Activated T-cell treated with anti-CD3 and anti-CD28 coated beads for 1 hour (primary cell): ENCODE data around the gene FMN2.
"Not testable (repeated sequence)": the region's sequence is repeated elsewhere in the genome, so short reads cannot be mapped to it uniquely, and the experiment has no call there.

Experiments used
- DNase-seq: peaks from one replicate; pipeline ENCODE4 v3.0.0-alpha.2; 2020; ENCODE audit warnings: low read depth

The FMN2 gene

GRCh38 chr1:240254778-240255291 is 163.2 kb downstream of the FMN2 start:
- no peak for DNase-seq

- DNase-seq = no peak
These were observed 164.2 kb downstream of the FMN2 start for GRCh38 chr1:240255922-240256321.

DNA sequence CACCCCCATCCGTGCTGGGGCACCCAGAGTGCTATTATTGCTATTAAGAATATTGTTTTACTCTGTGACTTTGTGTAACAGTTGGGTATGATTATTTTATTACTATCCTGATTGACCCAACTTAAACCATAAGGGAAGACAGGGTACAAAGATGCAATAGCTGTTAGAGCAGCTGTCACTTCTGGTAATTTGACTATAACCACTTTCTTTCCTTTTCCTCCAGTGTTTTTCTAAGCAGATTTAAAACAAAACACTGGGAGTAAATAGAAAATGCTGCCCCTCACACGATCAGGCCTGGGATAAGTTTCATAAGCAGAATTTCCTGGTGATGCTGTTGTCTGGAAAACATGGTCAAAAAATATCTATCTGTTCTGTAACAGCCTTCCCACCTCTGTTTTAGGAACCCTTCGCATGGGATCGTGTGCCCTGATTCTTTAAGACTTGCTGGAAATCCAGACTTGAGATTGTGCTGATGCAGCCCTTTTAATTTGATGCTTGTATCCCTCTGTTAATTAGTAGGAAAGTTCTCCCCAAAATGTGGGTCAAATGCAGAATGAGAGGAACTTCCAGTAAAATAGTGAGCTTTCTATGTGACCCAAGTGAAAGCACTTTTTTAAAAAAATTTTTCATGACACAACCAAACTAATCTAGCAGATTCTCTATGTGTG is 165.3 kb downstream of the FMN2 start:
- DNase-seq = no peak

DNA sequence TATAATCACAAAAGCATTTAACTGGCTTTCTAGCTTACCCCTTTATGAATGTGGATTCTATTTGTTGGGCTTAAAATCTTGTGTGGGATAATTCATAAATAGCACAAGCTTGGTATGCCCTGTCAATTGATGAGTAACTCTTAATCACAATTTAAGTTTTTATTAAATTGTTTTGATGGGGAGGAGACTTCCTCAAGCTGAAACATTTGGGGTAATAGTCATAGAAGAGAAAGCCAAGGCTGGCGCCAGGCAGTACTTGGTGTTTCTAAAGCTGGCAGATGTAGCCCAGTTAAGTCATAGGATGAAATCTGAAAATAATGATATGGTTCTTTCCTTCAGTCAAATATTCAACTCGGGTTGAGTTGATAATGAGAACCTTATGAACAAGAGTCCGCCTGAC is 167.2 kb downstream of the FMN2 start:
- no peak for DNase-seq

GRCh38 chr1:240264494-240264893 is 172.8 kb downstream of the FMN2 start:
- DNase-seq = not testable (repeated sequence)

GRCh38 chr1:240271081-240271480 is 179.4 kb downstream of the FMN2 start:
- DNase-seq = no peak

DNA sequence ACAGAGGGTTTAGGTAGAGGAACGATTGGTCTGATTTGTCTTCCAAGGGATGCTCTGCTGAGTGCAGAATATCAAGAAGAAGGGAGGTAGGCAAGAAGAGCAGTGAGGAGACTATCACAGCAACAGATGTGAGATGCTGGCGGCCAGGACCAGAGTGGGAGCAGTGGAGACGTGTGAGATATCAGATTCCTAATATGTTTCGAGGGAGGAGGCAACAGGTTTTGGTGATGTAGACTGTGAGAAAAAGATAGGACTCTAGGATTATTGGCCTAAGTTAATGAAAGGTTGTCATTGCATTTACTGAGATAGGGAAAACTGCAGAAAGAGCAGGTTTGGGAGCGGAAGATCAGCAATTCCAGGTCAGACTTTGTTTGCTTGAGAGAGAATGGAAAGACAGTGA is 182.9 kb downstream of the FMN2 start:
- DNase-seq = no peak

DNA sequence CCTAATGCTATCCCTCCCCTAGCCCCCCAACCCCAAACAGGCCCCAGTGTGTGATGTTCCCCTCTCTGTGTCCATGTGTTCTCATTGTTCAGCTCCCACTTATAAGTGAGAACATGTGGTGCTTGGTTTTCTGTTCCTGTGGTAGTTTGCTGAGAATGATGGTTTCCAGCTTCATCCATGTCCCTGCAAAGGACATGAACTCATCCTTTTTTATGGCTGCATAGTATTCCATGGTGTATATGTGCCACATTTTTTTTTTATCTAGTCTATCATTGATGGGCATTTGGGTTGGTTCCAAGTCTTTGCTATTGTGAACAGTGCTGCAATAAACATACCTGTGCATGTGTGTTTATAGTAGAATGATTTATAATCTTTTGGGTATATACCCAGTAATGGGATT is 183.5 kb downstream of the FMN2 start:
- not testable (repeated sequence) for DNase-seq

DNA sequence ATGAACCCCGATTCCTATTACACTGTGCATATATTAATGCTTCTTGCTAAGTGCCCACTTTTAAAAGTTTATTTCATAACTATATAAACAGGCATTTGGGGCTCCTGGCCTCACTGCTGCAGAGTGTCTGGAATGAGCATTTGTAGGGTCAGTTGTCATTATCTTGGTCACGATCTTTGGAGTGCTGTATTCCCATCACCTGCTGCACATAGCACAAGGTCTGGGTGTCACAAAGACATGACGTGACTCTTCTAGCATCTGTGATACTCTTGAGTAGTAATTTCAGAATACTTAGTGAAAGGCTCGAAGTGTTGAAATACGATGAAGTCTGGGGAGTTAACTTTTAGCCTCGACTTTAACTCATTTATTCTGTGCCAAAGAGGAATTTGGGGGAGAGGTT is 186.4 kb downstream of the FMN2 start:
- DNase-seq = no peak

DNA sequence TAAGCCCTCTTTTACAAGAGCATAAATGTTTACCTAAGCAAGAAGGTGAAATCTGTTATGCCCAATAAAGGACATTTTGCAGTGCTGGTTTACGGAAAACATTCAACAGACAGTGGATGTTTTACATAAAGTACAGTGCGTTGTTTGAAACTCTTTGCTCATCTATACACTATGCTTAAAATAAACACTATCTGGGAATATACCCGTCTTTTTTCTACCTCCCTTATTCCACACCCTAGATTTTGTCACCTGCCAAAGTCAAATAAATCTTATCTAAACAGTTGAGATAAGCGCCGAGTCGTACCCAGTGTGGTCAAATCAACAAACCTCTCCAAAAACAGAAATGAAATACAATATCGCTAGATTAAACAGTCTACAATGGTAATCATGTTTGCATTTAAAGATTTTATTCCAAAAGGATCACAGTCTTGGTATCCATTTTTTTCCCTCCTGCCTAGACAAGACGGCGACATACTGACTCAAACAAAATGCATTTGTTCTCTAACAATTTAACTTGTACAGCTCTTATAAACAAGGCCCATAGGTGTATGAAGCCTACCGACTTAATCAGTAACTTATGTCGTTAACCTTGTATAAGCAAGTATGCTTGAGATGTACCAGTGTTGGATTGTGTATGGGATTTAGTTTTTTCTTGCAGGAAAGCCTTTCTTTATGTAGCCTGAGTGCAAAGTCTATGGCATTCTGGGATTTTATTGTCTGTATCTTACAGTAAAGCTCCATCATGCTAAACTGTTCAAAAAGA is 189.1 kb downstream of the FMN2 start:
- no peak for DNase-seq

DNA sequence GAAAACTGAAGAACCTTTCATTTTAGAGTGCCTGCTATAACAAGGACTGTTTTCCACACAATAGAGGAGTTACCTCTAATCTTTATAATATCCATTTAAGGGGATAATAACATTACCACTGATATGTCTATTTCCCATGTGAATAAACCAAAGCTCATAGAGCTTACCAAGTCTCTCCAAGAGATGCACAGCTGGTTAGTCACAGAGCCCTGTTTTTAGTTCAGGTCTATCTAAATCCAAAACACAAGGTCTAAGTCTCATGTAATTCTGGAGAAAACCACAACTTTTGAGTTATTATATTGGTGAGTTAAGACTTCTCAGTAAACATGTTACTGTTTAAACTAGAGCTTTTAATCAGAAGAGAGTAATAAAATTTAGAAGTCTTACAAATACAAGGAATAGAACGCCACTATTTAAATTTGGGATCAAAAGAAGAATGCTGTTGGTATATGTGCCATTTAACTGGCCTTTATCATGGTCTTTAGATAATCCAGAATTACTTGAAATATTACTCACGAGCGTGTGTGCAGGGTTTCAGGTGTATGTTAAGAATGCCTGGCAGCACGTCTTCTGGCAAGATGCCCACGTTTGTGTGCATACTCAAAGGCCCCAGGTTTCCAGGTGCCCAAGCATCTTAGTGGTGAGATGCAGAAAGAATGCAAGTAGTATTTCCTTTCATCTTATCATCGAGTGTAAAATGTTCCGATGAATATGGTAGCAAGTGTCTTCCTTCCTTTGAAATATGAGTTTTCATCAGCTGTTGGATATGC is 190.6 kb downstream of the FMN2 start:
- no peak for DNase-seq

GRCh38 chr1:240284656-240285414 is 193.2 kb downstream of the FMN2 start:
- no peak for DNase-seq

DNA sequence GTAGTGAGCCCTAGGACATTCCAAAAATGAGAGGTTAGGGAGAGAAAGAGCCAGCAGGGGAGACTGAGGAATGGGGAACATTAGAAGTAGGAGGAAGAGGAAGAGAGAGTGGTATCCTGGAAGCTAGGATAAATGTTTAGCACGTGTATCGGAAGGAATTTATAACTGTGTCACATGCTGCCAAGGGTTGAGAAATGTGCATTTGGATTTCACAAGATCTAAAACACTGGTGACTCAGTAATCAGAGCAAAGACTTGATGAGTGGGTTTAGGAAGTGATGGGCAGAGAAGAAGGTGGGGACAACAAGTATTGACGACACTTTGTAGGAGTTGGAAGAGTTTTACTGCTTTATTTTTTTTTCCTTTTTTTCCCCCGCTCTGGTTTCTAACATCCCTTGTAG is 193.9 kb downstream of the FMN2 start:
- DNase-seq = no peak

DNA sequence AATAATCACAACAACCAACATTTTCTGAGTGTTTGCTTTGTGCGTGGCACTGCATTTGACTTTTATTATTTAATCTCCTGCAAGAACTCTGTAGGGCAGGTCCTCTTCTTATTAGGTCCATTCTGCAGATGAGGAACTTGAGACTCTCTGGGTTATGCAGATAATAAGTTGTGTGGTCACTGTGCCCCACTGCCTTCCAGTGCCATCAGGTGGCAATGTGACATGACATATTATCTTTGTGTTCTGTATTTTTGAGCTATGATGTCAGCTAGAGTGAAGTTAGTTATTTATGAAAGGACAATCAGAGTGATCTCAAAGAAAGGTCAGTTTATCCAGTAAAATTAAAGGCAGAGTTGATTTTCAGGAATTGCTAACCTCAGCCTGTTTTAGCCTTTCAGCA is 196.0 kb downstream of the FMN2 start:
- no peak for DNase-seq

DNA sequence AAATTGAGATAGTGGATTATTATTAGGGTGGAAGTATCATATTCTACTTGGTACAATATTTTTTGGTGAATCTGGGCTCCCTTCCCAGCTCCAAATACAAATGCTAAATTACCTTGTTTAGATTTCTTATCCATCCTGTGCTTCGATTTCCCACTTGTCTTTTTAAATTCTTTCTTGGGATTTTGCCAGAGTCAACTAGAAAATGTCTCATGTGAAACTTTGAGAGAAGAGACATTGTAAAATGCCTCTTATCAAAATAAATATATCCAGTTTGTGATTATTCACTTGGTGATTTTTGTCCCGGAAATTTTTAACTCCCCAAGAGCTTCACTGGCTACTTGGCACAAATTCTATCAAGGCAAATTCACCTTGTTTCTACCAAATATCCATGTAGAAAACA is 202.0 kb downstream of the FMN2 start:
- DNase-seq = no peak

DNA sequence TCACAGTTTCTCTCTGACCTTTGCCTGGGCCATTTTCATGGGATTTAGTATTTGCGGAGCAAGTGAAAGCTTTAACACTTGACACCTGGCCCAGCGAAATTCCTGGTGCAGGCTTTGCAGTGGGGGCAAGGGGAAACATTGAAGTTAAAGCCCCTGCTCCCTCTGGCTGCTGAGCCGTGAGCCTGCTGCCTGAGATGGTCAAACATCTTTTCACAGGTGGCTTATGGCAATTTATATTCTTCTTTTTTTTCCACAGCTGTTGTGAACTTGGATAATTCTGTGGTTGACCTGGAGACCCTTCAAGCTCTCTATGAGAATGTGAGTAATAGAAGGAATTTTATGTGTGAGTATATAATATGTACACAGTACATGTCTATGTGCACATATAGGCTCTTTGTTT is 202.9 kb downstream of the FMN2 start:
- DNase-seq = no peak

- DNase-seq = no peak
These were observed 204.1 kb downstream of the FMN2 start for GRCh38 chr1:240295811-240296210.

- no peak for DNase-seq
These were observed 212.8 kb downstream of the FMN2 start for GRCh38 chr1:240304466-240304865.

GRCh38 chr1:240306673-240307072 is 215.0 kb downstream of the FMN2 start:
- no peak for DNase-seq

- DNase-seq = no peak
These were observed 216.4 kb downstream of the FMN2 start for GRCh38 chr1:240308096-240308495.

DNA sequence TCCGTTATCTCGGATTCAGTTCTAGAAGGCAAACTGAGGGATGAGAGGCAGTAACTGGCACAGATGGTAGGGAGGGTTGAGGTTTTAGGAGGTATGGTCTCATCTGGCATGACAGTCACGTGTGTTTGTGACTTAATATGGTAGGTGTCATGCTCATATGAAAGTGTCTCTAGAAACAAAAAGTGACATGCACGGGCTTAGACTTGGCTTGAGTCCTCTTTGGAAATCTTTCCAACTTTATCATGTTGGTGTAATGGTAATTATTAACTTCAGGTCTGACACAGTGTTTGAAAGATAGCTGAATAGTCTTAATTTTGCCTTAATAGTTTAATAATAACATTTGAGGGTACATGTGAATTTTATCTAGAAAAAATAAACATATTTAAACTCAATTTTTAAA is 218.1 kb downstream of the FMN2 start:
- no peak for DNase-seq
